Gastroesophageal sphincter (tissue), 3 donors: ENCODE results near the gene GNE.

ENCODE experiments used
- CTCF ChIP-seq, 4 experiments: fragments of 200-600 bp in 2 of 4; fragments of 450-650 bp in 2 of 4; sonication (generic) in 1 of 4; IDR thresholded peaks; one replicate each; pipeline ENCODE4 v1.5.1; 2017 to 2019; ENCODE audit warnings: antibody characterized with exemption in 4 of 4, mild to moderate bottlenecking in 2 of 4, moderate library complexity in 2 of 4
- EP300 ChIP-seq: sonication (generic); formaldehyde crosslinking; IDR thresholded peaks from one replicate; pipeline ENCODE4 v1.6.1; 2017; ENCODE audit warnings: antibody characterized with exemption, mild to moderate bottlenecking
- POLR2A ChIP-seq, 2 donors: fragments of 450-650 bp; IDR thresholded peaks; one replicate each; pipeline ENCODE4 v1.6.1; 2017; ENCODE audit warnings: antibody characterized with exemption in 2 of 2, mild to moderate bottlenecking in 2 of 2, moderate library complexity in 1 of 2
- POLR2AphosphoS5 ChIP-seq: sonication (generic); formaldehyde crosslinking; IDR thresholded peaks from one replicate; pipeline ENCODE4 v1.6.1; 2017; ENCODE audit warnings: antibody characterized with exemption

DNA sequence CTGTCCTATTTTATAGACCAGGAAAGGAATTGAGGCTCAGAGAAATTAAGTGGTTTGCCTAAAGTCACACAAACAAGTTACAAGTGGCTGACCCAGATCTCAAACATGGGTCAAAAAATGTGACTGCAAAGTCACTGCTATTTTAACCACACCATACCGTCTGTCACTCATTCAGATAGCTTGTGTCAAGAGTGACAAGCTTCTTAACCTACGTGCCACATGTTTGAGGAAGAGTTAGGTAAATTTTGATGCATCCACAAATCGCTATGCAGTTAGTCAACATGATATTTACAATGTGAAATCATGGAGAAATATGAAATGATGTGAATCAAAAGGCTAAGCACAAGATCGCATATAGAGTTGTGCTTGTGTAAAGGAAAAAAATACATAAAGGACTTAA is 22.7 kb upstream of the GNE start:
- no peak for TF ChIP-seq POLR2A (IDR thresholded peaks at IDR 0.05)
- TF ChIP-seq POLR2AphosphoS5 = no peak
- no peak for TF ChIP-seq CTCF (IDR thresholded peaks at IDR 0.05)
- TF ChIP-seq EP300 = no peak
